K562 (cell line): Measurements from ENCODE around the gene PCBP3. TPM values are rescaled to one million over a fixed set of nuclear protein-coding genes. Genes with fewer than 3 reads are reported as not detected.

Experiments
- ATAC-seq: fragments of 200-7000 bp; cut with Tn5 transposase; 3 replicates; pipeline ENCODE4 v1.9.1; 2020; ENCODE audit warnings: moderate library complexity
- BruUV-seq: library from RNA; stranded (reverse); fragments of 400-500 nt; replicated peaks from 2 replicates; lab custom pipeline; 2021; lab: Mats Ljungman, UMichigan
- CTCF ChIA-PET: fragments of 300-600 bp; formaldehyde crosslinking; extraction: SDS; loops from one replicate; lab custom pipeline; 2021; ENCODE audit warnings: low intra/inter-chr PET ratio; lab: Yijun Ruan, JAX
- POLR2A ChIA-PET: fragments of 300-600, 350-650 bp; sonication (Branson Sonifier 250); formaldehyde crosslinking; extraction: SDS; loops from one replicate; lab custom pipeline; 2021; ENCODE audit warnings: antibody characterized with exemption, inconsistent platforms; lab: Yijun Ruan, JAX
- DNase-seq, 4 experiments: peaks; one replicate each; pipeline versions ENCODE4 v3.0.0 to v3.0.0-alpha.2; 2011 to 2018; ENCODE audit warnings: low spot score in 3 of 4, mixed read lengths in 3 of 4; ENCODE audit errors: extremely low read depth in 1 of 4
- FAIRE-seq: peaks from 2 replicates; lab custom pipeline; 2011; peaks lifted over from hg19 to GRCh38; lab: Jason Lieb, UNC
- H2AFZ ChIP-seq: 2 replicates; pipeline ENCODE4 v1.6.0; 2011; ENCODE audit warnings: low read depth, low read length, control low read depth, inconsistent platforms
- H3K27ac ChIP-seq: fragments of 200-600 bp; 3 replicates; pipeline ENCODE4 v1.8.0; 2011; ENCODE audit warnings: low read depth, mild to moderate bottlenecking, control low read depth, inconsistent platforms, low read length, moderate library complexity, mixed read lengths; ENCODE audit errors: extremely low read depth
- H3K27me3 ChIP-seq, 2 experiments: fragments of 300-600 bp in 1 of 2; 2 replicates in 1 of 2; 3 replicates in 1 of 2; pipeline versions ENCODE4 v1.6.0 to v1.8.0; 2011; ENCODE audit warnings: inconsistent platforms in 2 of 2, low read length in 2 of 2, mild to moderate bottlenecking in 1 of 2, mixed read lengths in 1 of 2, moderate library complexity in 1 of 2; ENCODE audit not compliant: control insufficient read depth in 2 of 2, insufficient read depth in 2 of 2
- H3K36me3 ChIP-seq: fragments of 300-600 bp; 3 replicates; pipeline ENCODE4 v1.8.0; 2011; ENCODE audit warnings: mild to moderate bottlenecking, low read length, inconsistent platforms; ENCODE audit not compliant: control insufficient read depth, insufficient read depth
- H3K4me1 ChIP-seq, 2 experiments: fragments of 200-600 bp in 1 of 2; replicated peaks in 1 of 2; 2 replicates in 1 of 2; 3 replicates in 1 of 2; pipeline versions ENCODE4 v1.5.1 to v1.8.0; 2011; ENCODE audit warnings: inconsistent platforms in 2 of 2, low read length in 2 of 2, mild to moderate bottlenecking in 1 of 2, mixed read lengths in 1 of 2, moderate library complexity in 1 of 2; ENCODE audit not compliant: control insufficient read depth in 2 of 2, insufficient read depth in 2 of 2
- H3K4me2 ChIP-seq: 2 replicates; pipeline ENCODE4 v1.6.1; 2011; ENCODE audit warnings: low read length, control low read depth, inconsistent platforms, mixed read lengths; ENCODE audit not compliant: insufficient read depth
- H3K4me3 ChIP-seq: fragments of 200-600 bp; sonication (generic), shearing (Covaris generic); 2 replicates; pipeline ENCODE4 v1.5.1; 2016; ENCODE audit warnings: control low read depth, inconsistent platforms
- H3K79me2 ChIP-seq: fragments of 200-600 bp; 3 replicates; pipeline ENCODE4 v1.8.0; 2011; ENCODE audit warnings: low read length, inconsistent platforms; ENCODE audit not compliant: control insufficient read depth, insufficient read depth
- H3K9ac ChIP-seq, 2 experiments: 2 replicates each; pipeline versions ENCODE4 v1.6.0 to v1.6.1; 2011; ENCODE audit warnings: low read depth in 2 of 2, low read length in 2 of 2, control low read depth in 1 of 2, inconsistent platforms in 1 of 2, mild to moderate bottlenecking in 1 of 2, mixed read lengths in 1 of 2; ENCODE audit not compliant: insufficient read depth in 1 of 2
- H3K9me1 ChIP-seq: one replicate; pipeline ENCODE4 v1.6.0; 2011; ENCODE audit warnings: inconsistent platforms, mild to moderate bottlenecking, low read length, moderate library complexity; ENCODE audit not compliant: control insufficient read depth, insufficient read depth
- H3K9me3 ChIP-seq: replicated peaks from 2 replicates; pipeline ENCODE4 v1.5.1; 2011; ENCODE audit warnings: low read depth, low read length, inconsistent platforms; ENCODE audit not compliant: control insufficient read depth, insufficient read depth
- H4K20me1 ChIP-seq: replicated peaks from 2 replicates; pipeline ENCODE4 v1.6.1; 2011; ENCODE audit warnings: low read length, inconsistent platforms, mixed read lengths; ENCODE audit not compliant: control insufficient read depth, insufficient read depth
- HNRNPH1 ChIP-seq: fragments of 200-400 bp; formaldehyde crosslinking; optimal IDR thresholded peaks from 2 replicates; pipeline ENCODE3; 2017; ENCODE audit warnings: low read depth, mild to moderate bottlenecking, low read length, moderate library complexity
- TAF1 ChIP-seq: IDR thresholded peaks from 2 replicates; pipeline ENCODE4 v1.6.1; 2011; ENCODE audit warnings: mild to moderate bottlenecking, low read length, moderate library complexity; ENCODE audit not compliant: insufficient read depth, control insufficient read depth, severe bottlenecking; ENCODE audit errors: extremely low read depth
- ZNF143 ChIP-seq: sonication (generic); formaldehyde crosslinking; IDR thresholded peaks from 2 replicates; pipeline ENCODE4 v1.9.0; 2022; ENCODE audit warnings: mild to moderate bottlenecking, missing genetic modification reagents
- ZNF354B ChIP-seq: fragments of 250-450 bp; sonication (Bioruptor Pico); IDR thresholded peaks from 2 replicates; pipeline ENCODE4 v1.4.0; 2020
- WGBS: fragments of 100-300 bp; shearing (Covaris generic); methylation state at CpG from one replicate; pipeline ENCODE4 v1.1.6; 2016; ENCODE audit warnings: low coverage, mixed read lengths; ENCODE audit not compliant: insufficient coverage; ENCODE audit errors: missing lambda C conversion rate; 5-methylcytosine and 5-hydroxymethylcytosine counted together
- in situ Hi-C: fragments of 300-500 bp; cut with MboI; formaldehyde crosslinking; loops from 4 replicates; pipeline ENCODE4 v1.15.0; 2018; ENCODE audit warnings: inconsistent platforms, mixed read lengths
- intact Hi-C: fragments of 100-400 bp; cut with micrococcal nuclease; formaldehyde crosslinking; loops from 2 replicates; pipeline ENCODE4 v1.14.2; 2022
- polyA plus RNA-seq, 8 experiments: library from polyadenylated mRNA; depleted of rRNA in 4 of 8; stranded (reverse) in 5 of 8; unstranded in 3 of 8; fragments of >200 nt; fragmentation: Nextera tagmentation in 2 of 8; fragmentation: Illumina TruSeq in 1 of 8; extraction: Ambion mirVana in 2 of 8; extraction: Trizol in 1 of 8; gene quantifications; 2 replicates each; pipeline versions ENCODE4 v1.2.1 to v1.2.3, GENCODE V29; 2011 to 2014; ENCODE audit warnings: inconsistent platforms in 1 of 8, missing spikeins in 1 of 8
- total RNA-seq, 7 experiments: library from RNA; depleted of rRNA in 6 of 7; stranded (reverse); fragments of >200 nt in 6 of 7; fragmentation: Illumina TruSeq in 2 of 7; extraction: Trizol in 2 of 7; gene quantifications; 2 replicates each; pipeline versions ENCODE4 v1.2.1 to v1.2.3, GENCODE V29; 2011 to 2021; ENCODE audit warnings: low replicate concordance in 1 of 7

Gene PCBP3
- total and polyA plus RNA-seq, 9 of the 15 experiments (the other 6 are each of a cell fraction or from before 2014, with no cell fraction given), result 0.18 TPM; not detected in 8

DNA sequence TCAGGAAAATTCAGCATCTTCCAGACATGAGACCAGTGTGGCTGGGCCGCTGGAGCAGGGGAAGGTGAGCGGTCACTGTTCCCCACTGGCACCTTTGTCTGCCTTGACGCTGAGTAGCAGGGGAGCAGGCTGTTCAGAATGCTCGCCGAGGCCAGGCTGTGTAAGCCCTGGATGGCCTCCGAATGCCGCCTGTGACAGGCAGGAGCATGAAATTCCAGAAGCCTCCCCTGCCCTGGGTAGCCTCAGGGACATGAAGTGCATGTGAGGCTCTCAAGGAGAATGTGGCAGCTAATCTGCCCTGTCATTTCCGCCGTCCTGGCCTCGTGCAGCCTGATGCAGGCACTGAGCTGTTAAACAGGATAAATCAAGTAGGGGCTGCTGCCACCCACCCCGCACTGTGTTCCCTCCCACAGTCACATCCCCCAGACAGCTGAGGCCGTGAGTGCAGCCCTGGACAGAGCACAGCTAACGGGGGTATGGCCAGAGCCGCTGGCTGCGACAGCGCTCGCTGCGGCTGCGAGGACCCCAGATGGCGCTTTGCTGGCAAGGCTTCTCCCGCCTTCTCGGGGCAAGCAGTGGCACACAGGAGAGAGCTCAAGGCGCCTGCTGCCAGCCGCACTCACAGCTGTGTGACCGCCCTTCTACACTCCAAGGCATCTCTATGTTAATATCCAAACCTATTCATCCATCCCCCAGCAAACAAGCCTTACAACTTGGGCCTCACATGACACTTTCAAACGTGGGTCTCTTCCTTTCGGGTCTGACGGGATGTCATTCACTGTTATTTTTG is 233.1 kb downstream of the PCBP3 start:
- in situ Hi-C loops (no loop called here), intact Hi-C loops (no loop called here)
- Histone ChIP-seq H3K36me3 (no peaks in the 10 kb centered on the region), H2AFZ (no peak overlapping the region), H4K20me1 (peaks cover 4% of the 10 kb centered on the region; the same call in 1 of the 2 replicates), H3K4me1 (peaks cover 0 to 7% of the 10 kb centered on the region in 2 experiments; a peak in 1 of 5 replicates), H3K9me3 (no peaks in the 10 kb centered on the region), H3K4me3 (no peak overlapping the region), H3K9ac (peak overlapping the region in 1 of 2 experiments; percentile 27; a peak in 1 of 4 replicates), H3K27me3 (peaks cover 32 to 78% of the 10 kb centered on the region in 2 experiments), H3K27ac (no peak overlapping the region), H3K4me2 (no peak overlapping the region), H3K9me1 (no peaks in the 10 kb centered on the region), H3K79me2 (no peaks in the 10 kb centered on the region)
- WGBS, result 6% methylated on average over 28 of the region's 28 CpGs
- no peak for TF ChIP-seq HNRNPH1
- TF ChIP-seq ZNF143 (CRISPR knock-in tag), result 0 out of 2 replicates have a peak, but pooled peaks have one; percentile 16
- BruUV-seq, result no TSS peak
- DNase-seq (no peak), FAIRE-seq (no peak), ATAC-seq (no peak; the same call in 2 of the 3 replicates)
- ChIA-PET CTCF (interaction anchor here (0.7 kb wide), 1 partner anchor 28 kb away, joined by 3 read pairs; no protein-coding TSS in a partner anchor), POLR2A (no interaction called here)

DNA sequence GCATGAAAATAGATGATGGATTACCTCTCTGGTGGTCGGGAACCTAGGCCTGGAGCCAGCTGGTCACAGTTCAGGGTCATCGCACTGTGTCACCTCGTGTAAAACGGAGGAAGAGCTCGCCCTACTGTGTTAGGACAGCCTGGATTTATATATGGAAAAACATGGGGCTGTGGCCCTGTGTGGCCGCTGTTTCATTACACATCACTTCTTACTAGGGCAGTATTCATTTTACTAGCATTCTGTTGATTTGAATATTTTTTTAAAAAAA is 233.6 kb downstream of the PCBP3 start:
- POLR2A ChIA-PET, result no interaction called here
- Histone ChIP-seq H3K9ac (no peak overlapping the region), H3K9me3 (no peaks in the 10 kb centered on the region), H3K27ac (no peak overlapping the region), H3K79me2 (no peaks in the 10 kb centered on the region), H3K4me2 (no peak overlapping the region), H3K9me1 (no peaks in the 10 kb centered on the region), H3K36me3 (no peaks in the 10 kb centered on the region), H3K27me3 (peaks cover 32 to 72% of the 10 kb centered on the region in 2 experiments), H4K20me1 (peaks cover 3% of the 10 kb centered on the region; the same call in 1 of the 2 replicates), H3K4me1 (peaks cover 0 to 7% of the 10 kb centered on the region in 2 experiments; a peak in 1 of 5 replicates), H3K4me3 (no peak overlapping the region), H2AFZ (no peak overlapping the region)
- CTCF ChIA-PET, result no interaction called here
- 7% methylated on average over 6 of the region's 6 CpGs for whole genome bisulfite sequencing
- DNase-seq, result no peak
- FAIRE-seq, result no peak
- intact Hi-C loops (no loop called here), in situ Hi-C loops (no loop called here)
- no peak for ATAC-seq
- no TSS peak for BruUV-seq
- TF ChIP-seq ZNF354B (CRISPR knock-in tag) (no peak), TAF1 (no peak)
